Measurements from ENCODE around the gene CLIC1. TPM values are rescaled to one million over a fixed set of nuclear protein-coding genes. Genes with fewer than 3 reads are reported as not detected.

The CLIC1 gene
- total RNA-seq, 1 experiment from 2014 or later = 432 TPM

GRCh38 chr6:31707701-31708100 lies 28.6 kb downstream of the CLIC1 start (continued):
- TF ChIP-seq SIN3A (IDR thresholded peaks at IDR 0.05; ENCODE audit: low read depth) (no peak), EZH2phosphoT487 (IDR thresholded peaks at IDR 0.05; ENCODE audit: borderline replicate concordance) (no peak), FOSL1 (IDR thresholded peaks at IDR 0.05; ENCODE audit: low read depth) (no peak)

DNA sequence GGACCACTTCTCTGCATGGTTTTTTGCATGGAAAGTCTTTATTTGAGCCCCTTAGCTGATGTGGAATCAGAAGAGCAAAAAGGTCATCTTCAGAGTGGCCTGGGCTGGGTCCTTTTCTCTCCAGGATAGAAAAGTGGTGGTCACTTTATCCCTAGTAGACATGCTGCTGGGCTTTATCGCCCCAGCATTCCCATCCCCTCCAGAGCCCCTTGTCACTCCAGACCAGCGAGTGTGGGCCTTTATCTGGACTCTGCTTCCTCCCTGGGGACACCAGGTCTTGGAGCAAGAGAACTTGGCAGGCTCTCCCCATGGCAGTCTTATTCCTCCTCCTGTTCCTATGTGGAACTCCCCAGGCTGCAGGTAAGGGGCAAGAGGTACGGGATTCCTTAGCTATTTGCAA lies 29.7 kb downstream of the CLIC1 start, which contains the start of gene LY6G6F:
Gene LY6G6F (plus strand): TSS at position 268 of the 400 bp plus-strand sequence. CDS start 41 bp downstream, at position 309.
- RAD21 ChIA-PET (ENCODE audit: low non-redundant PET in 1 of 2, low total read pairs in 2 of 2, uncharacterized antibody in 2 of 2, unreplicated experiment in 2 of 2) = no interaction called here

GRCh38 chr6:31705931-31706330 lies 30.4 kb downstream of the CLIC1 start:
- no peak overlapping the region for H3K4me2 ChIP-seq (ENCODE audit: low read length)
- ChIA-PET RAD21 (ENCODE audit: low non-redundant PET in 1 of 2, low total read pairs in 2 of 2, uncharacterized antibody in 2 of 2, unreplicated experiment in 2 of 2) (no interaction called here), CTCF (no interaction called here), POLR2A (no interaction called here)
- no peak overlapping the region for H3K27ac ChIP-seq (ENCODE audit: low read depth, low read length)
- no peaks in the 10 kb centered on the region for H3K27me3 ChIP-seq (ENCODE audit: insufficient read depth, low read length)
- H3K36me3 ChIP-seq (ENCODE audit: control insufficient read depth in 1 of 2, insufficient read depth in 2 of 2, low read length in 2 of 2) = no peaks in the 10 kb centered on the region
- no TSS peak for BruUV-seq (replicated peaks)
- peaks cover 8 to 21% of the 10 kb centered on the region in 2 experiments; a peak in 3 of 4 replicates for H3K4me1 ChIP-seq (ENCODE audit: control insufficient read depth in 1 of 2, insufficient read depth in 2 of 2, low read length in 2 of 2)
- intact Hi-C loops (cut with micrococcal nuclease) = no loop called here
- no peaks in the 10 kb centered on the region for H3K9me2 ChIP-seq (ENCODE audit: insufficient read depth)
- H3K79me2 ChIP-seq (ENCODE audit: insufficient read depth, low read length) = peaks cover 13% of the 10 kb centered on the region
- DNase-seq (ENCODE audit: low read depth, low spot score) = no peak
- H3K9ac ChIP-seq (ENCODE audit: low read length) = no peak overlapping the region
- H4K20me1 ChIP-seq (ENCODE audit: insufficient read depth) = no peaks in the 10 kb centered on the region
- H3K4me3 ChIP-seq (replicated peaks in 1 of 2; ENCODE audit: low read depth in 1 of 2, low read length in 2 of 2) = no peak overlapping the region
- no peak overlapping the region for H2AFZ ChIP-seq (ENCODE audit: low read depth, low read length, poor library complexity, severe bottlenecking)
- H3K9me3 ChIP-seq (ENCODE audit: control insufficient read depth in 1 of 2, insufficient read depth in 1 of 2, low read depth in 1 of 2, low read length in 2 of 2) = no peaks in the 10 kb centered on the region
- no peak for ATAC-seq
- TF ChIP-seq CBX3 (IDR thresholded peaks at IDR 0.05; ENCODE audit: low read depth) = no peak
- TF ChIP-seq SIN3A (IDR thresholded peaks at IDR 0.05; ENCODE audit: low read depth) = no peak
- no peak for TF ChIP-seq EGR1 (IDR thresholded peaks at IDR 0.05; ENCODE audit: low read depth)
- TF ChIP-seq ATF3 (IDR thresholded peaks at IDR 0.05) = no peak
- TF ChIP-seq JUND (IDR thresholded peaks at IDR 0.05) = no peak
- TF ChIP-seq EZH2 (IDR thresholded peaks at IDR 0.05) = no peak
- TF ChIP-seq POLR2A (IDR thresholded peaks at IDR 0.05; ENCODE audit: borderline replicate concordance, extremely low read depth, insufficient read depth, insufficient read length) = no peak
- TF ChIP-seq RAD21 (IDR thresholded peaks at IDR 0.05; ENCODE audit: low read depth) = no peak
- TF ChIP-seq SP1 (IDR thresholded peaks at IDR 0.05; ENCODE audit: low read depth) = no peak
- TF ChIP-seq CEBPB (IDR thresholded peaks at IDR 0.05; ENCODE audit: low read depth) = no peak
- TF ChIP-seq EZH2phosphoT487 (IDR thresholded peaks at IDR 0.05; ENCODE audit: borderline replicate concordance) = no peak
- no peak for TF ChIP-seq YY1 (IDR thresholded peaks at IDR 0.05; ENCODE audit: extremely low read depth, insufficient replicate concordance, low read depth, low read length)
- TF ChIP-seq, protein P1, sequence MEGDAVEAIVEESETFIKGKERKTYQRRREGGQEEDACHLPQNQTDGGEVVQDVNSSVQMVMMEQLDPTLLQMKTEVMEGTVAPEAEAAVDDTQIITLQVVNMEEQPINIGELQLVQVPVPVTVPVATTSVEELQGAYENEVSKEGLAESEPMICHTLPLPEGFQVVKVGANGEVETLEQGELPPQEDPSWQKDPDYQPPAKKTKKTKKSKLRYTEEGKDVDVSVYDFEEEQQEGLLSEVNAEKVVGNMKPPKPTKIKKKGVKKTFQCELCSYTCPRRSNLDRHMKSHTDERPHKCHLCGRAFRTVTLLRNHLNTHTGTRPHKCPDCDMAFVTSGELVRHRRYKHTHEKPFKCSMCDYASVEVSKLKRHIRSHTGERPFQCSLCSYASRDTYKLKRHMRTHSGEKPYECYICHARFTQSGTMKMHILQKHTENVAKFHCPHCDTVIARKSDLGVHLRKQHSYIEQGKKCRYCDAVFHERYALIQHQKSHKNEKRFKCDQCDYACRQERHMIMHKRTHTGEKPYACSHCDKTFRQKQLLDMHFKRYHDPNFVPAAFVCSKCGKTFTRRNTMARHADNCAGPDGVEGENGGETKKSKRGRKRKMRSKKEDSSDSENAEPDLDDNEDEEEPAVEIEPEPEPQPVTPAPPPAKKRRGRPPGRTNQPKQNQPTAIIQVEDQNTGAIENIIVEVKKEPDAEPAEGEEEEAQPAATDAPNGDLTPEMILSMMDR (IDR thresholded peaks at IDR 0.05 in 2 of 3, conservative IDR thresholded peaks at IDR 0.05 in 1 of 3; ENCODE audit: borderline replicate concordance in 1 of 3, insufficient read depth in 1 of 3, low read depth in 2 of 3, low read length in 2 of 3) = no peak

More for the DNA sequence above, 29.7 kb downstream of the CLIC1 start, which contains the start of gene LY6G6F:
- H3K36me3 ChIP-seq (ENCODE audit: control insufficient read depth in 1 of 2, insufficient read depth in 2 of 2, low read length in 2 of 2) = no peaks in the 10 kb centered on the region
- TF ChIP-seq ZFX (IDR thresholded peaks at IDR 0.05) = no peak
- TF ChIP-seq EZH2phosphoT487 (IDR thresholded peaks at IDR 0.05; ENCODE audit: borderline replicate concordance) = no peak
- no peak for TF ChIP-seq TCF7L2 (IDR thresholded peaks at IDR 0.05; ENCODE audit: borderline replicate concordance, extremely low read depth, insufficient read depth, insufficient read length)
- no peak within 1 kb of the TSS for H3K27ac ChIP-seq (ENCODE audit: low read depth, low read length)
- H3K27me3 ChIP-seq (ENCODE audit: insufficient read depth, low read length) = no peaks in the 10 kb centered on the region
- DNase-seq (ENCODE audit: low read depth, low spot score) (no peak), ATAC-seq (no peak)
- peaks cover 10 to 27% of the 10 kb centered on the region in 2 experiments; a peak in 3 of 4 replicates for H3K4me1 ChIP-seq (ENCODE audit: control insufficient read depth in 1 of 2, insufficient read depth in 2 of 2, low read length in 2 of 2)
- POLR2A ChIA-PET = no interaction called here
- no peaks in the 10 kb centered on the region for H3K9me3 ChIP-seq (ENCODE audit: control insufficient read depth in 1 of 2, insufficient read depth in 1 of 2, low read depth in 1 of 2, low read length in 2 of 2)
- H3K79me2 ChIP-seq (ENCODE audit: insufficient read depth, low read length) = peaks cover 11% of the 10 kb centered on the region
- no peak within 1 kb of the TSS for H2AFZ ChIP-seq (ENCODE audit: low read depth, low read length, poor library complexity, severe bottlenecking)
- H3K9ac ChIP-seq (ENCODE audit: low read length) = no peak within 1 kb of the TSS
- no peaks in the 10 kb centered on the region for H4K20me1 ChIP-seq (ENCODE audit: insufficient read depth)
- intact Hi-C loops (cut with micrococcal nuclease) = no loop called here
- no peak within 1 kb of the TSS for H3K4me2 ChIP-seq (ENCODE audit: low read length)
- BruUV-seq (replicated peaks) = no TSS peak
- CTCF ChIA-PET = no interaction called here
- no peak within 1 kb of the TSS for H3K4me3 ChIP-seq (replicated peaks in 1 of 2; ENCODE audit: low read depth in 1 of 2, low read length in 2 of 2)
- no peaks in the 10 kb centered on the region for H3K9me2 ChIP-seq (ENCODE audit: insufficient read depth)

Data from HCT116 (cell line).